HG03045 (cell line): Measurements from ENCODE around the gene SNRNP48.

Source experiments
- ATAC-seq: cut with Tn5 transposase; IDR thresholded peaks from one replicate; pipeline ENCODE4 v1.9.1; 2021; ENCODE audit warnings: mild to moderate bottlenecking, moderate library complexity; ENCODE audit not compliant: unreplicated experiment

Gene SNRNP48

DNA sequence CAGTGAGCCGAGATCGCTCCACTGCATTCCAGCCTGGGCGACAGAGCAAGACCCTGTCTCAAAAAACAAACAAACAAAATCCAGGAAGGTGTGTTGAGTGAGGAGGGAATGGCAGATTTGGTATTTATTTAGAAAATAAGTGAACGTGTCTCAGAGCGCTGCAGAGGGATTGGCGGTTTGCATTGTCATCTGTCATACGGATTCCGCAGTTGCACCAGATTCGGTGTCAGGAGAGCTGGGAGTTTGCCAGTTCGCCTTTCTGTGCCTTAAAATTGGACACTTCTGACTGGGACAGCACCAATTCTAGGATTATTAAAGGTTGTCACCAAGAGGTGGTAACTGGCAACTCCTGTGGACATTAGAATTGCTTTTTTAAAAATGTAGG lies 912 bp downstream of the SNRNP48 start:
- ATAC-seq: no peak

GRCh38 chr6:7591770-7592169 lies 1.8 kb downstream of the SNRNP48 start:
- no peak for ATAC-seq

DNA sequence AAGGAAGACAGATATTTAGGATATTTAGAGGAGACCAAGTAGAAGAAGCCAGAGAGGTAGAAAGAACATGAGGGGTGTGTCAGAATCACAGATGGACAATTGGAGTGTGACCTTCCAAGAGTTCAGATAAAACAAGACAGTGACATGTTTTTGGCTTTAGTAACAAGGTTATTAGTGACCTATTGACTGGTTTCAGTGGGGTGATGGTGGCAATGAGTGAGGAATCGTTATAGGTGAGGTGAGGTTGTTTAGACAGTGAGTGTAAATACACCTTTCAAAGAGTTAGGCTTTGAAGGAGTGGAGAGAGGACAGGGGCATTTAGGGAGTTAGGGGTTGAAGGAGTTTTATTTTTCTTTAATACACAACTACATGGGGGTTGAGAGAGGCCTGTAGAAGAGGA lies 3.2 kb downstream of the SNRNP48 start:
- no peak for ATAC-seq

DNA sequence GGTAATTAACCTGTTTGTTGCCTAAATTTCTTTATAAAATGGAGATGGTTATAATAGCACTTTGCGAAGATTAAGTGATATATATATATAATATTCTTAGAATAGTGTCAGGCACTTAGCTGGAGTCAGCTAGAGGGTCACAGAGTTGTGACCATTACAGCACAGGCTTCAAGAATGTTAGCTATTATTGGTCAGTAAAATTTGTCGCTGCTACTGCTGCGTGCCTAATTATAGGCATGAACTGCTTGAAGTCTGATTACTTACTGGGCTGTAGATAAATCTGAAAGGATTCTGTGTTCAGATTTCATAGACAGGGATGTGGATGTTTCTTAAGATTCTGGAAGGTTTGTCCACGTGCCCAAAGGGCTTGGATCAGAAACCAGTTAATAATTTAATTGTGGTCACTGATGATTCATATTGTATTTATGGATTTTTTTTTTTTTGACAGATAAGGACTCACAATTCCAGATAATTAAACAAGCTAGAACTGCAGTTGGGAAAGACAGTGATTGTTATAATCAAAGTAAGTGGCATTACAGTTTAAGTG lies 4.7 kb downstream of the SNRNP48 start:
- no peak for ATAC-seq

- no peak for ATAC-seq
Observed at GRCh38 chr6:7604003-7604402, 14.0 kb downstream of the SNRNP48 start.

- ATAC-seq: no peak
Observed at GRCh38 chr6:7604506-7604905, 14.5 kb downstream of the SNRNP48 start.

DNA sequence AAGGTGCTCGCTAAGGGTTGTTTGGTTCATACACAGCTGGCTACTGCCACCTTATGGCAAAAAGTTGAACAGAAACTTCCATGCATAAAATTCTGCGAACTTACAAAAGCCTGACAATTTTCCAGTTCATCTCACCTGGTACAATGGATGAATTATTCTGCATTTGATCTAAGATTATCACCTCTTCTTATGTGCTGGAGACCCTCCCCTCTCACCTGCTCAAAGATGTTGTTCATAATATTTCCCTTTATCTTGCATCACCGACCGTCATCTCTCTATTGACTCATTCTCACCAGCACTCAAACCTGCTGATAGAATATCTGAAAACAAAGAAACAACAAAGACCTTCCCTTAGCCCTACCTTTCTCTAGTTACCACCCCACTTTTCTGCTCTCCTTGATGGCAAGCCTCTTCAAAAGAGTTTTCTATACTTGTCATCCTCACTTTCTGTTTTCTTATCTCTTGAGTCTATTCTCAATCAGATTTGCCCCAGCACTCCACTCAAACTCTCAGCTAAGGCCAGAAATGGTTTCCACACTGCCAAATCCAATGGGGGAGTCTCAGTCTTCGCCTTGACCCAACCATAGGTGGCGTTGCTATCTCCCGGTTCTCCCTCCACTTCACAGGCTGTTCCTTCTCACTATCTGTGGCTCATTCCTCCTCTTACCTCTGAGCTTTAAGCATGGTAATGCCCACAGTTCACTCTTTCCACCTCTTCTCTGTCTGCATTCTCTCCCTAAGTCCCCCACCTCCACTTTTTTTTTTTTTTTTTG lies 25.8 kb downstream of the SNRNP48 start:
- ATAC-seq: no peak

GRCh38 chr6:7617801-7618764 lies 28.1 kb downstream of the SNRNP48 start:
- no peak for ATAC-seq

DNA sequence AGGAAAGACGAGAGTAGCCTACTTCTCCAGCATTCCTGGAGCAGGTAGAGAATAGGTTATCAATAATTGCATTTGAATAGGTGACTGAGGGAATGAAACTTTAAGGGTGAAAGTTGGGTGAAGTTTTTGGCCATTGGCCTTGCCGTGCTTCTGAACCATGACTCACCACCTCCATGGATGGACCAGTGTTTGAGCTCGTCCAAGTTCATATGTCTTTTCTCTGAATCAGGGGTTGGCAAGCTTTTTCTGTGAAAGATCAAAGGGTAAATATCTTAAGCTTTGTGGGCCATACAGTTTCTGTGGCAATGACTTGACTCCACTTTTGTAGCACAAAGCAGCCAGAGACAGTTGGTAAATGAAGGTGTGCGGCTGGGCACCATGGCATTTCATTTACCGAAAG lies 31.8 kb downstream of the SNRNP48 start:
- no peak for ATAC-seq

GRCh38 chr6:7624796-7625710 lies 35.1 kb downstream of the SNRNP48 start:
- ATAC-seq: no peak

- no peak for ATAC-seq
Observed at GRCh38 chr6:7628479-7628878, 38.5 kb downstream of the SNRNP48 start.

DNA sequence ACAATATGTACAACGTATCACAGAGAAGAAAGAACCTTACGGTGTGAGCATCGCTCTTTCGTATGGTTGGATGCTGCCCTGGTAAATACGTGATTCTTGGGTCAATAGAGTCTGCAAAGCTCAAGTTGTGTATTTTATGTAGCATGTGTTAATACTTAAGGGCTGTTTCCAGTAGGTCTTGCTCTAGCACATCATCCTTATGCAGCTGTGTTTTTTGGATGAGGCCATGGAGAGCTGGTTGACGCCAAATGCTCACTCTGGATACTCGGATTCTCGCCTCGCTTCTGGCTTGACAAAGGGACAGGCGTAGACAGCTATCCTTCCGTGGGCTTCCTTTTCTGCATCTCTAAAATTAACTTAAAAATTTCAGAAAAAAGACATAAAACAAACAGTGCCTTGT lies 38.9 kb downstream of the SNRNP48 start:
- ATAC-seq: no peak

GRCh38 chr6:7629321-7629720 lies 39.3 kb downstream of the SNRNP48 start:
- ATAC-seq: no peak

- ATAC-seq: no peak
Observed at GRCh38 chr6:7630792-7631191, 40.8 kb downstream of the SNRNP48 start.

- ATAC-seq: no peak
Observed at GRCh38 chr6:7631466-7631865, 41.5 kb downstream of the SNRNP48 start.

DNA sequence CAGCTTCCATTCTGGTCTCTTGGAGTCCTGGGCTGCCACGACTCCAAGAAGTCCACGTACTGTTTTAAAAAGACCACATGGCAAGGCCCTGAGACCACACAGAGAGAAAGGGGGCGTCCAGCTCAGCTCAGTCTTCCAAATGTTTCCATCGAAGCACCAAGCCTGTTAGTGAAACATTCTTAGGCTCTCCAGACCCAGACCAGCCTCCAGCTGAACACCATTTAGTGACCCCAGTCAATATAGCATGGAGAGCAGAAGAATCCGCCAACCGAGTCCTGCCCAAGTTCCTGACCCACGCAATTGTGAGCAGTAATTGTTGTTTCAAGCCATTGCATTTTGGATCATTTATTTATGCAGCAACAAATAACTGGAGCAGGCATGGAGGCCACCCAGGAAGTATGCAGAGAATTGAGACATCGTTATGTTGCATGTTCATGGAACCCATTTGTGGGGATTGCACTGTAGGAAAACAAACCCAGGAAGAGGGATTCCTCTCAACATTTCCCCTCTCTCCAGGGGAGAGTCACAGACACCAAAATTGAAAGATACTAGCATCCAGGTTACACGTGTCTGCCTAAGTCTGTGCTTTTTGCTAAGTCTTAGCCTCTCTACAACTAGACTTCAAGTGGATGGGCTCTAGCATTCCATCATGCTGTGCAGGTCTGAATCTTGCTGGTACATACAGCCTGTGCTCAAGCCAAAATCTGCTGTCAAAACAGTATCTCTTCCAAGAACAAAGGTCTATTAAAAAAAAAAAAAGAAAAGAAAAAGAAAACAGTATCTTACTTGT lies 42.7 kb downstream of the SNRNP48 start:
- no peak for ATAC-seq

GRCh38 chr6:7633361-7633760 lies 43.4 kb downstream of the SNRNP48 start:
- no peak for ATAC-seq

DNA sequence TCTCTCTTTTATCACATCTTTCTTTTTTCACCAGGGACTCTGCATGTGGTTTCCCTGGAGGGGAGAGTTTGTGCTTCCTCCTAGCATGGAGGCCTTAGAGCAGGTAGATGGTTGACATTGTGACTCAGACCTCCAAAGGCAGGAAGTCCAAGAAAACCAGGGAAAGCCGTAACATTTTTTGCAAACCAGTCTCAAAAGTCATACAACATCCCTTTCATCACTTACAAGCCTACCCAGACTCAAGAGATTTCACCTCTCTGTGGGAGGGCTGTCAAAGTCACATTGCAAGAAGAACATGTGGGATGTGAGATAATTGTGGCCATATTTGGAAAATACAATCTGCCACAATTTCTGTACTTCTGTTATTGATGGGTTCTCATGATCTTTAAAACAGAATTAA lies 46.2 kb downstream of the SNRNP48 start:
- ATAC-seq: no peak

DNA sequence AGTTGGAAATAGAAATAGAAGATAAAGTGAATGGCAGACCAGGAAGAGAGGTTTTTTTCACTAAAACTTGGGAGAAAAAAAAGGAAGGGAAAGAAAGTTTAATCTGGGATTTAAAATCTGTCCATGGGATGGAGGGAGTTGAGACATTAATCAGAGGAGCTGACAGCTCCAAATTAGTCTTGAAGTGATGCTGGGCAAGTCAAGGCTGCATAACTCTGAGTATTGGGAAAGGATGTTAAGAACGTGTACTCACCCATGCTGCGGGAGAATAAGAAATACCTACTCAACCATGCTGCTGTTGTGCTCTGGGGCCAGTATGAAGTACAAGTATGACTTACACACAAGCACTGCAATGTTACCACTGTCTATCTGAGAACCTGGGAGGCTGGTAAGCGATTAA lies 47.5 kb downstream of the SNRNP48 start:
- no peak for ATAC-seq

DNA sequence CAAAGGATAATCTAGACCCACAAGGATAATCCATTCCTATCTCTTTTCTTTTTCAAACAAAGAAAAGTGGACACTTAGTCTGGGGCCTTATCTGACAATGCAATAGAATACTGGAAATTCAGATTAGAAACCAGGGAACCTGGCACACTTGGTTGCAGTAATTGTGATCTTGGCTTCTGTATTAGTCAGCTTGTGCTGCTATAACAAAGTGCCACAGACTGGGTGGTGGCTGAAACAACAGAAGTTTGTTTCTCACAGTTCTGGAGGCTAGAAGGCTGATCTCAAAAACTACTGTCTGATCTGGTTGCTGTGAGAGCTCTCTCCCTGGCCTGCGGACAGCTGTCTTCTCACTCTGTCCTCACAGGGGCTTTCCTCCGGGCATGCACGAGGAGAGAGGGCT lies 49.4 kb downstream of the SNRNP48 start:
- ATAC-seq: no peak
